Muscle layer of duodenum (tissue), 2 donors: ENCODE data around the gene SLC15A1.

Experiments
- H3K27ac ChIP-seq: one replicate; pipeline ENCODE4 v1.7.0; 2013; ENCODE audit warnings: mild to moderate bottlenecking, low read length
- H3K27me3 ChIP-seq: one replicate; pipeline ENCODE4 v1.7.0; 2013; ENCODE audit warnings: low read depth, mild to moderate bottlenecking, control low read depth, low read length
- H3K36me3 ChIP-seq, 2 donors: one replicate each; pipeline ENCODE4 v1.7.0; 2013; ENCODE audit warnings: low read length in 2 of 2, control low read depth in 1 of 2, mild to moderate bottlenecking in 1 of 2; ENCODE audit not compliant: insufficient read depth in 2 of 2, control insufficient read depth in 1 of 2
- H3K4me1 ChIP-seq, 2 donors: one replicate each; pipeline ENCODE4 v1.7.0; 2013; ENCODE audit warnings: low read length in 2 of 2, mild to moderate bottlenecking in 2 of 2, control low read depth in 1 of 2, moderate library complexity in 1 of 2; ENCODE audit not compliant: insufficient read depth in 2 of 2, control insufficient read depth in 1 of 2
- H3K4me3 ChIP-seq, 2 donors: one replicate each; pipeline ENCODE4 v1.7.0; 2013; ENCODE audit warnings: low read length in 2 of 2, low read depth in 1 of 2, mild to moderate bottlenecking in 1 of 2
- H3K9me3 ChIP-seq, 2 donors: one replicate each; pipeline ENCODE4 v1.7.0; 2013; ENCODE audit warnings: low read length in 2 of 2, control low read depth in 1 of 2, mild to moderate bottlenecking in 1 of 2; ENCODE audit not compliant: control insufficient read depth in 1 of 2
- donor health status: healthy.

SLC15A1 gene

GRCh38 chr13:98675066-98675465, 77.4 kb downstream of the SLC15A1 start:
- H3K4me3 ChIP-seq, result no peak overlapping the region
- H3K36me3 ChIP-seq, result no peaks in the 10 kb centered on the region
- H3K27ac ChIP-seq, result no peak overlapping the region
- no peaks in the 10 kb centered on the region for H3K9me3 ChIP-seq
- H3K27me3 ChIP-seq, result no peaks in the 10 kb centered on the region
- H3K4me1 ChIP-seq, result peaks cover 0 to 8% of the 10 kb centered on the region in 2 donors

DNA sequence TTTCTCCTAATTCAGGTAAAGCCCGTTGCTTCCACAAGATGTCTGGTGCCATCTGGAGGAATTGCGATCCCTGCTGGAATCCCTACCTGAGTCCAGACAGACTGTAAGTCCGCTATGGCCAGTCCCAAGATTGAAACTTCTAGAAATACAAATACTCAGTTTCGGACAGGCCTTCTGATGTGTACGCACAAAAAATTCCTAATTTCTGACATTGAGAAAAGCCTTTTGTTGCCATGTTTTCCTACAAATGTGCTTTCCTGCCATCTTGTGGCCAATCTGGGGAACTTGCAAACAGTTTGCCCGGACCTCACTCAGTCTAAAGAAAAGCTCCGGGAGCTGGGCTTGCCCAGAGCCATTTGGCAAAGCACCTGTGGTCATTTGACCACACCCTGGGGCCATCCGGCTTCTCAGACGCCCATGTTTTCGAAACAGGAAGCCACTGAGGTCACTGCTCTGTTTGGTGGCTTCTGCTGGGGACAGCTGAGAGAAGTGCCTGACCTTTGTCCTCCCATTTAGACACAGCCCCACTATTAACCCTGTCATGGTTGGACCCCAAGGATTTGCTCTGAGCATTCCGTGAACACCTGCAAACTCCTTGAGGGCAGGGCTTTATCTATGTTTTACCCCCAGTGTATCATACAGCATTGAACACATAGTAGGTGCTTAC, 79.4 kb downstream of the SLC15A1 start:
- H3K27me3 ChIP-seq, result no peaks in the 10 kb centered on the region
- H3K4me1 ChIP-seq, result peaks cover 0 to 8% of the 10 kb centered on the region in 2 donors
- H3K4me3 ChIP-seq, result peak overlapping the region in 1 of 2 donors; percentile 5
- H3K27ac ChIP-seq, result no peak overlapping the region
- no peaks in the 10 kb centered on the region for H3K36me3 ChIP-seq
- H3K9me3 ChIP-seq, result no peaks in the 10 kb centered on the region

DNA sequence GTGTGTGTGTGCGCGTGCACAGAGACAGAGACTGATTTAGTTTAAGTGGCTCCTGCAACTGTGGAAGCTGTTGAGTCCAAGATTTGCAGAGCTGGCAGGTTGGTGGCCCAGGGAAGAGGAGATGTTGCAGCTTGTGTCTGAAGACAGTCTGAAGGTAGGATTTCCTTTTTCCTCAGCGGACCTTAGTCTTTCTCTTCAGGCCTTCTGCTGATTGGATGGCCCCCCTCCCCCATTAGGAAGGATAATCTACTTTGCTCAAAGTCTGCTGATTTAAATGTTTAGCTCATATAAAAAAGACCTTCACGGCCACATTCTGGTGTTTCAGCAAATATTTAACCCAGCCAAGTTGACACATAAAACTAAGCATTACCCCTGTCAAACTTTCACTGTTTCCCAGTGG, 84.3 kb downstream of the SLC15A1 start:
- Histone ChIP-seq H3K36me3 (no peaks in the 10 kb centered on the region), H3K27ac (no peak overlapping the region), H3K4me1 (peaks cover 0 to 7% of the 10 kb centered on the region in 2 donors), H3K27me3 (no peaks in the 10 kb centered on the region), H3K4me3 (no peak overlapping the region), H3K9me3 (no peaks in the 10 kb centered on the region)

- H3K27ac ChIP-seq, result no peak overlapping the region
- no peaks in the 10 kb centered on the region for H3K36me3 ChIP-seq
- no peak overlapping the region for H3K4me3 ChIP-seq
- no peaks in the 10 kb centered on the region for H3K9me3 ChIP-seq
- no peaks in the 10 kb centered on the region for H3K27me3 ChIP-seq
- no peaks in the 10 kb centered on the region for H3K4me1 ChIP-seq
Observed at GRCh38 chr13:98665638-98665995, 86.9 kb downstream of the SLC15A1 start.

- Histone ChIP-seq H3K9me3 (no peaks in the 10 kb centered on the region), H3K27me3 (no peaks in the 10 kb centered on the region), H3K36me3 (no peaks in the 10 kb centered on the region), H3K27ac (no peak overlapping the region), H3K4me3 (no peak overlapping the region), H3K4me1 (no peaks in the 10 kb centered on the region)
Observed at GRCh38 chr13:98664924-98665637, 87.4 kb downstream of the SLC15A1 start.

DNA sequence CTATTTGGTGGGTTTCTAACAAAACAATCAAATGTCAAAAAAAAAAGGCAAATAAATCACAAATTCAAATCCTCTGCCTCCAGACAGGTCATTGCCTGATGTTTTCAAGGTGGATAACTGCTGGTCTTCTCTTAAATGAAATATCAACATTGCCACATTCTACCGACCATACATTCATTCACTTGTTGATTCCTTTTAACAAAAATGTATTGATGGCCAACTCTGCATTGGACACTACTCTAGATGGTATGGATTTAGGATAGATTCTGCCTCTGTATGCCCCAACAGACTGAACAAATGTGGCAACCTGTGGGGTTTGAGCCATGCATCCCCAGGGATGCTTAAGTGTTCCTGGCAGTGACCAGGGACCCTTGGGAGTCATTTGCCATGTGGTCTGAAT, 88.0 kb downstream of the SLC15A1 start:
- Histone ChIP-seq H3K4me1 (no peaks in the 10 kb centered on the region), H3K9me3 (no peaks in the 10 kb centered on the region), H3K4me3 (no peak overlapping the region), H3K36me3 (no peaks in the 10 kb centered on the region), H3K27ac (no peak overlapping the region), H3K27me3 (no peaks in the 10 kb centered on the region)

DNA sequence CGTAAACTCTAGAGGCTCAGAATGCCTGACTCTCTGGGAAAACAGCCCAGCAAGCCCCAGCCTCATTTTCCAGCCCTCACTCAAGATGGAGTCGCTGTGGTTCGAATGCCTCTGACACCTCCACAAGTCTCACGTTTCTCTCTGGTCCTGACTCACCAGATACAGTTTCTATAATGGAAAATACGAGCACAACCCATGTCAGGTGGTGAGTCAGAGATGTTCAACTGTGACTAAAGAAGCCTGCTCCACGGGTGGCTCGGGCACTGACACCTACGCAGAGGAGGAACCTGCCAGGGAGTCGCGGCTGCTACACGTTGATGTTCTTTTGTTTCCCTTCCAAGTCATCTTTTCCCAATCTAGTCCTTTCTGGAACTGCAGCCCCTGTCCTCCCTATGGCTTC, 88.4 kb downstream of the SLC15A1 start:
- no peaks in the 10 kb centered on the region for H3K9me3 ChIP-seq
- no peaks in the 10 kb centered on the region for H3K4me1 ChIP-seq
- H3K36me3 ChIP-seq, result no peaks in the 10 kb centered on the region
- no peaks in the 10 kb centered on the region for H3K27me3 ChIP-seq
- no peak overlapping the region for H3K27ac ChIP-seq
- no peak overlapping the region for H3K4me3 ChIP-seq

- Histone ChIP-seq H3K36me3 (no peaks in the 10 kb centered on the region), H3K27me3 (no peaks in the 10 kb centered on the region), H3K9me3 (no peaks in the 10 kb centered on the region), H3K4me3 (no peak overlapping the region), H3K4me1 (no peaks in the 10 kb centered on the region), H3K27ac (no peak overlapping the region)
Observed at GRCh38 chr13:98658131-98658530, 94.3 kb downstream of the SLC15A1 start.

- no peak overlapping the region for H3K27ac ChIP-seq
- H3K36me3 ChIP-seq, result no peaks in the 10 kb centered on the region
- no peaks in the 10 kb centered on the region for H3K27me3 ChIP-seq
- H3K4me1 ChIP-seq, result no peaks in the 10 kb centered on the region
- H3K9me3 ChIP-seq, result no peaks in the 10 kb centered on the region
- no peak overlapping the region for H3K4me3 ChIP-seq
Observed at GRCh38 chr13:98657506-98658085, 94.9 kb downstream of the SLC15A1 start.

DNA sequence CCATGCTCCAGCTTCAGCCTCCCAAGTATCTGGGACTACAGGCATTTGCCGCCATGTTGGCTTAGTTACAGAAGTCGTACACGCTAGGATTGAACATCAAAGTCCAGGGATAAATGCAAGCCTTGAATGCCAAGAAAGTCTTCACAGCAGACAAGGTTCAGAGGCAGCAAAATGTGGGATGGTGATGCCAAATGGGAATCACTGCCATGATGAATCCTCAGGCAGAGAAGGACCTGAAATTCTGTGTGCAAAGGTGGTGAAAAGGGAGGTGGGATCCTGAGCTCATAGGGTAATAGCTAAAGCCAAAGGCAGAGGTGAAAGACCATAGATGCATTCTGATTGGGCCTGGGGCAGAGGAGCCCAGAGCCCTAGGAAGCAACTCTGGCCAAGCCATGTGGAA, 96.2 kb downstream of the SLC15A1 start:
- Histone ChIP-seq H3K4me1 (no peaks in the 10 kb centered on the region), H3K27ac (no peak overlapping the region), H3K36me3 (no peaks in the 10 kb centered on the region), H3K9me3 (no peaks in the 10 kb centered on the region), H3K4me3 (no peak overlapping the region), H3K27me3 (no peaks in the 10 kb centered on the region)

DNA sequence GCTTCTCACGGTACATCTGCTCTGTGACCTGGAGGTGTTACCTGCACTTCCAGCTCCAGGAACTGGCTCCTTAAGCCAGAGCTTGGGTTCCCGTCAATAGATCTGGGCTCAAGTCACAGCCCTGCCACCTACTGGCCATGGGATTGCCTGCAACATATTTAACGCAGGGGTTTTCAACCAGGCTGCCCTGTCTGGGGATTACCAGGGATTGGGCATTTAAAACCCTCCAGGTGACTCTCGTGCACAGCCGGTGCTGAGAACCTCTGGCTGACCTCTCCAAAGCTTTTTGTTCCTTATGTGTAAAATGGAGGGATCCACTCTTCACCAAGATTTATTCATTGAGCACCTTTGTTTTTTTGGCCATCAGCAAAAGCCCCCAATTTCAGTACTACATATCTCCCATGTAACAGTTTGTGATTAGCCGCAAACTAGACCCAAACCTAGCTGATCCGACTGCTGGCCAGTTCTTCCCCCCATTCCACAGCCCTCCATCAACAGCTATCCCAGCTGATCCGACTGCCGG, 98.9 kb downstream of the SLC15A1 start:
- no peaks in the 10 kb centered on the region for H3K27me3 ChIP-seq
- no peaks in the 10 kb centered on the region for H3K9me3 ChIP-seq
- H3K36me3 ChIP-seq, result no peaks in the 10 kb centered on the region
- no peak overlapping the region for H3K4me3 ChIP-seq
- no peaks in the 10 kb centered on the region for H3K4me1 ChIP-seq
- no peak overlapping the region for H3K27ac ChIP-seq
